Measurements from ENCODE around the gene REC8.

- no peak for TF ChIP-seq CTCF (conservative IDR thresholded peaks at IDR 0.05)
- no peak for TF ChIP-seq EZH2 (IDR thresholded peaks at IDR 0.05; ENCODE audit: low read depth)
Observed at GRCh38 chr14:24187539-24187915, 15.6 kb downstream of the REC8 start.
